Esophagus squamous epithelium (tissue), 4 donors: ENCODE results near the gene STAG1.

Experiments used
- CTCF ChIP-seq, 6 experiments: fragments of 450-650 bp in 4 of 6; fragments of 200-600 bp in 2 of 6; sonication (generic) in 2 of 6; IDR thresholded peaks; one replicate each; pipeline ENCODE4 v1.5.1; 2016 to 2019; ENCODE audit warnings: antibody characterized with exemption in 6 of 6, mild to moderate bottlenecking in 4 of 6, moderate library complexity in 4 of 6
- POLR2A ChIP-seq, 4 donors: fragments of 450-650 bp; IDR thresholded peaks; one replicate each; pipeline ENCODE4 v1.6.1; 2017; ENCODE audit warnings: antibody characterized with exemption in 4 of 4, mild to moderate bottlenecking in 4 of 4, moderate library complexity in 3 of 4

GRCh38 chr3:136456196-136456595, 296.0 kb downstream of the STAG1 start:
- TF ChIP-seq CTCF (IDR thresholded peaks at IDR 0.05) (no peak), POLR2A (IDR thresholded peaks at IDR 0.05) (no peak)
